SU-DHL-6 (cell line): ENCODE data around the gene RCOR2.
"Not testable (repeated sequence)": the region's sequence is repeated elsewhere in the genome, so short reads cannot be mapped to it uniquely, and the experiment has no call there.

Source experiments
- H2AFZ ChIP-seq: fragments of 200-600 bp; sonication (generic); 2 replicates; pipeline ENCODE4 v1.6.1; 2014; ENCODE audit warnings: low read depth, mild to moderate bottlenecking, moderate library complexity, mixed read lengths, antibody characterized with exemption, low read length; ENCODE audit not compliant: severe bottlenecking
- H3F3A ChIP-seq: fragments of 200-600 bp; shearing (Covaris generic); 2 replicates; pipeline ENCODE4 v1.6.0; 2016; ENCODE audit warnings: antibody characterized with exemption, mild to moderate bottlenecking; ENCODE audit not compliant: insufficient read depth
- H3K27ac ChIP-seq: fragments of 200-600 bp; sonication (generic); 2 replicates; pipeline ENCODE4 v1.5.1; 2016; ENCODE audit warnings: low read depth, mild to moderate bottlenecking, low read length, moderate library complexity, mixed read lengths
- H3K27me3 ChIP-seq: fragments of 200-600 bp; sonication (generic), shearing (Covaris generic); 2 replicates; pipeline ENCODE4 v1.6.0; 2014; ENCODE audit warnings: mild to moderate bottlenecking, low read length
- H3K36me3 ChIP-seq: fragments of 200-600 bp; sonication (generic); 2 replicates; pipeline ENCODE4 v1.6.1; 2014; ENCODE audit warnings: mild to moderate bottlenecking, low read length, mixed read lengths
- H3K4me2 ChIP-seq: fragments of 300-600, 200-600 bp; shearing (Covaris generic), sonication (generic); 2 replicates; pipeline ENCODE4 v1.6.0; 2014; ENCODE audit warnings: low read length, low read depth, mild to moderate bottlenecking; ENCODE audit not compliant: poor library complexity, severe bottlenecking
- H3K4me3 ChIP-seq: fragments of 200-600 bp; sonication (generic); 2 replicates; pipeline ENCODE4 v1.5.1; 2014; ENCODE audit warnings: antibody characterized with exemption, low read length, mild to moderate bottlenecking, mixed read lengths; ENCODE audit not compliant: insufficient read depth, poor library complexity, severe bottlenecking
- H3K79me2 ChIP-seq: fragments of 200-600 bp; sonication (generic); 2 replicates; pipeline ENCODE4 v1.6.1; 2014; ENCODE audit warnings: mild to moderate bottlenecking, low read length, moderate library complexity; ENCODE audit not compliant: insufficient read depth
- H3K9ac ChIP-seq: fragments of 200-600 bp; sonication (generic); 2 replicates; pipeline ENCODE4 v1.7.0; 2014; ENCODE audit warnings: mild to moderate bottlenecking, low read length
- H3K9me2 ChIP-seq: fragments of 200-600 bp; sonication (generic); replicated peaks from 2 replicates; pipeline ENCODE4 v1.6.1; 2014; ENCODE audit warnings: low read length; ENCODE audit not compliant: insufficient read depth
- H3K9me3 ChIP-seq: fragments of 200-600 bp; sonication (generic); 2 replicates; pipeline ENCODE4 v1.6.1; 2014; ENCODE audit warnings: low read length, mixed read lengths; ENCODE audit not compliant: insufficient read depth
- H4K20me1 ChIP-seq: fragments of 200-600 bp; sonication (generic); 2 replicates; pipeline ENCODE4 v1.6.1; 2014; ENCODE audit warnings: low read depth, mild to moderate bottlenecking, antibody characterized with exemption, low read length, moderate library complexity, mixed read lengths
- CTCF ChIP-seq: fragments of 200-600 bp; sonication (generic); IDR thresholded peaks from one replicate; pipeline ENCODE4 v1.5.1; 2017; ENCODE audit warnings: antibody characterized with exemption, mild to moderate bottlenecking, low read length, moderate library complexity; ENCODE audit not compliant: insufficient read depth, poor library complexity, severe bottlenecking
- EZH2phosphoT487 ChIP-seq: fragments of 200-600 bp; sonication (generic), shearing (Covaris generic); conservative IDR thresholded peaks from 2 replicates; pipeline ENCODE4 v1.6.1; 2018; ENCODE audit warnings: mild to moderate bottlenecking, antibody characterized with exemption, low read length, moderate library complexity, mixed read lengths

Gene RCOR2

GRCh38 chr11:63916837-63917691 lies at the start of gene RCOR2:
Gene RCOR2, minus strand, starts transcription at chr11:63917164. Its CDS starts 708 bp downstream, at chr11:63916456.
- H2AFZ ChIP-seq = no peak within 1 kb of the TSS
- H3K27ac ChIP-seq = no peak within 1 kb of the TSS

DNA sequence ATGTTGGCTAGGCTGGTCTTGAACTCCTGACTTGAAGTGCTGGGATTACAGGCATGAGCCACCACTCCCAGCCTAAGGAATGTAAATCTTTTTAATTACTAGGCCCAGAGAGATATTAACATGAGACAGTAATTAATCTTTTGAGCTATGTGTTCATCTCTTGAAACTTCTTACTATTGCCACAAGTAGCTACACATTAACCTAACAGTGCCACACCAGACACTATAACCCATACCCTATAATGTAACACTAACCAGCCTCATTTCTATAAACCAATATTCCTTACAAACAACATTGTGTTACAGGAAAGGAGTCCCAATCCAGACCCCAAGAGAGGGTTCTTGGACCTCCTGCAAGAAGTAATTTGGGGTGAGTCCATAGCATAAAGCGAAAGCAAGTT lies 49.5 kb upstream of the RCOR2 start:
- no peak overlapping the region for H3K9ac ChIP-seq
- H3K4me2 ChIP-seq = no peak overlapping the region
- no peaks in the 10 kb centered on the region for H3K36me3 ChIP-seq
- TF ChIP-seq CTCF = no peak
- TF ChIP-seq EZH2phosphoT487 = no peak
- H3K9me2 ChIP-seq = no peaks in the 10 kb centered on the region
- no peak overlapping the region for H2AFZ ChIP-seq
- H4K20me1 ChIP-seq = no peaks in the 10 kb centered on the region
- H3K9me3 ChIP-seq = no peaks in the 10 kb centered on the region
- H3K4me3 ChIP-seq = no peak overlapping the region
- H3K27me3 ChIP-seq = no peaks in the 10 kb centered on the region
- no peaks in the 10 kb centered on the region; the same call in 1 of the 2 replicates for H3F3A ChIP-seq
- no peaks in the 10 kb centered on the region for H3K79me2 ChIP-seq
- no peak overlapping the region for H3K27ac ChIP-seq

More at GRCh38 chr11:63916837-63917691, at the start of gene RCOR2:
- Histone ChIP-seq H3K36me3 (no peaks in the 10 kb centered on the region), H3K27me3 (no peaks in the 10 kb centered on the region), H3K79me2 (no peaks in the 10 kb centered on the region), H3K9me2 (no peaks in the 10 kb centered on the region), H3K9ac (peak within 1 kb of the TSS; percentile 54), H4K20me1 (no peaks in the 10 kb centered on the region), H3K9me3 (no peaks in the 10 kb centered on the region), H3K4me3 (peak within 1 kb of the TSS; percentile 47), H3F3A (peaks cover 4% of the 10 kb centered on the region; the same call in 1 of the 2 replicates), H3K4me2 (peak within 1 kb of the TSS; percentile 94)
- TF ChIP-seq EZH2phosphoT487 (no peak), CTCF (no peak)

DNA sequence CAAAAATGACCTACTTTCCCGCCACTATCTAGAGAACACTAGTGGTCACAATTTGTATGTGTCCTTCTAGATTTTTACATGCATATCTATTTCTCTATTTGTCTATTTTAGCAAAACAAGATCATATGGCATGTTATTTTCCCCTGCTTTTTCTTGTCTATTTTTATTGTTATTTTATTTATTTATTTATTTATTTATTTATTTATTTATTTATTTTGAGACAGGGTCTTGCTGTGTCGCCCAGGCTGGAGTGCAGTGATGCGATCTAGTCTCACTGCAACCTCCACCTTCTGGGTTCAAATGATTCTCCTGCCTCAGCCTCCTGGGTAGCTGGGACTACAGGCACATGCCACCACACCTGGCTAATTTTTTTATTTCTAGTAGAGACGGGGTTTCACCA lies 46.9 kb upstream of the RCOR2 start:
- not testable (repeated sequence) for H3K9ac ChIP-seq, H3K36me3 ChIP-seq, H3K27ac ChIP-seq, H3K4me3 ChIP-seq, H3K27me3 ChIP-seq, H3K79me2 ChIP-seq, H3K9me3 ChIP-seq, H2AFZ ChIP-seq, H3K4me2 ChIP-seq, H4K20me1 ChIP-seq, H3K9me2 ChIP-seq, H3F3A ChIP-seq
